Tibial artery (tissue), 4 donors: ENCODE data around the gene RAB30.

ENCODE experiments used
- DNase-seq, 2 donors: peaks; one replicate each; pipeline ENCODE4 v3.0.0-alpha.2; 2019
- H3K27ac ChIP-seq, 2 donors: fragments of 200-600 bp; sonication (generic) in 1 of 2; 1 replicate in 1 of 2; 2 replicates in 1 of 2; pipeline ENCODE4 v1.5.1; 2018 to 2019; ENCODE audit warnings: mild to moderate bottlenecking in 1 of 2
- H3K27me3 ChIP-seq, 2 donors: fragments of 200-600 bp; sonication (generic) in 1 of 2; one replicate each; pipeline versions ENCODE4 v1.5.1 to v1.6.0; 2016 to 2019
- H3K36me3 ChIP-seq, 3 donors: fragments of 200-600 bp; sonication (generic) in 2 of 3; one replicate each; pipeline ENCODE4 v1.5.1; 2016 to 2019; ENCODE audit warnings: mild to moderate bottlenecking in 2 of 3
- H3K4me1 ChIP-seq, 4 donors: fragments of 200-600 bp; sonication (generic) in 2 of 4; 1 replicate in 3 of 4; 2 replicates in 1 of 4; pipeline ENCODE4 v1.5.1; 2016 to 2019
- H3K4me3 ChIP-seq, 2 donors: fragments of 200-600 bp; sonication (generic) in 1 of 2; 1 replicate in 1 of 2; 2 replicates in 1 of 2; pipeline ENCODE4 v1.5.1; 2018 to 2019; ENCODE audit warnings: mild to moderate bottlenecking in 2 of 2
- H3K9me3 ChIP-seq, 3 donors: fragments of 200-600 bp; sonication (generic) in 1 of 3; one replicate each; pipeline ENCODE4 v1.5.1; 2016 to 2019
- intact Hi-C: fragments of 100-400 bp; cut with DNase I; formaldehyde crosslinking; loops from one replicate; pipeline ENCODE4 v1.15.0; 2023; ENCODE audit warnings: low total_unique reads
- TF ChIP-seq, protein P1 (sequence below), 2 experiments: fragments of 200-600 bp in 1 of 2; fragments of 450-650 bp in 1 of 2; IDR thresholded peaks; one replicate each; pipeline ENCODE4 v1.5.1; 2017 to 2019; ENCODE audit warnings: antibody characterized with exemption in 2 of 2, mild to moderate bottlenecking in 1 of 2, moderate library complexity in 1 of 2

The RAB30 gene

DNA sequence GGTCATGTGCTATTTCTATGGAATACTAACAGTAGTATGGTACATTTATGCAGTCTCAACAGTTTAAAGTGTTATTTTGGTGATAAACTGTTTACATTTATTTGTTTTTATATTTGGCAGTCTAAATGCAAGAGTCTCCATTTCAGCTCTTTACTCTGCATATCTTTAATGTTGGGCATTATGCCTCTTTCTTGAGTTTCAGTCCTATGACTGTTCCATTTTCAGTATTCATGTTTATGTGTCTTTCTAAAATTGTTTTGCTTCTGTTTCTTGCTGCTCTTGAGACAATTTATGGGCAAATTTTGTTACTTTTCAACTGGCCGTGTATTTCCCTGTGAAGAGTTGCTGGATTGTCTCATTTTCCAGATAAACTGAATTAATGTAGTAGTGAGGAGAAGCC, 6.6 kb upstream of the RAB30 start:
- no peaks in the 10 kb centered on the region for H3K27me3 ChIP-seq
- H3K4me1 ChIP-seq, result peaks cover 0 to 14% (median 9%) of the 10 kb centered on the region in 4 donors
- no peaks in the 10 kb centered on the region for H3K9me3 ChIP-seq
- no peak overlapping the region for H3K4me3 ChIP-seq
- intact Hi-C loops, result no loop called here
- peaks cover 0 to 12% (median 12%) of the 10 kb centered on the region in 3 donors for H3K36me3 ChIP-seq
- no peak for DNase-seq
- TF ChIP-seq, protein P1, sequence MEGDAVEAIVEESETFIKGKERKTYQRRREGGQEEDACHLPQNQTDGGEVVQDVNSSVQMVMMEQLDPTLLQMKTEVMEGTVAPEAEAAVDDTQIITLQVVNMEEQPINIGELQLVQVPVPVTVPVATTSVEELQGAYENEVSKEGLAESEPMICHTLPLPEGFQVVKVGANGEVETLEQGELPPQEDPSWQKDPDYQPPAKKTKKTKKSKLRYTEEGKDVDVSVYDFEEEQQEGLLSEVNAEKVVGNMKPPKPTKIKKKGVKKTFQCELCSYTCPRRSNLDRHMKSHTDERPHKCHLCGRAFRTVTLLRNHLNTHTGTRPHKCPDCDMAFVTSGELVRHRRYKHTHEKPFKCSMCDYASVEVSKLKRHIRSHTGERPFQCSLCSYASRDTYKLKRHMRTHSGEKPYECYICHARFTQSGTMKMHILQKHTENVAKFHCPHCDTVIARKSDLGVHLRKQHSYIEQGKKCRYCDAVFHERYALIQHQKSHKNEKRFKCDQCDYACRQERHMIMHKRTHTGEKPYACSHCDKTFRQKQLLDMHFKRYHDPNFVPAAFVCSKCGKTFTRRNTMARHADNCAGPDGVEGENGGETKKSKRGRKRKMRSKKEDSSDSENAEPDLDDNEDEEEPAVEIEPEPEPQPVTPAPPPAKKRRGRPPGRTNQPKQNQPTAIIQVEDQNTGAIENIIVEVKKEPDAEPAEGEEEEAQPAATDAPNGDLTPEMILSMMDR (IDR thresholded peaks at IDR 0.05), result no peak
- H3K27ac ChIP-seq, result no peak overlapping the region

DNA sequence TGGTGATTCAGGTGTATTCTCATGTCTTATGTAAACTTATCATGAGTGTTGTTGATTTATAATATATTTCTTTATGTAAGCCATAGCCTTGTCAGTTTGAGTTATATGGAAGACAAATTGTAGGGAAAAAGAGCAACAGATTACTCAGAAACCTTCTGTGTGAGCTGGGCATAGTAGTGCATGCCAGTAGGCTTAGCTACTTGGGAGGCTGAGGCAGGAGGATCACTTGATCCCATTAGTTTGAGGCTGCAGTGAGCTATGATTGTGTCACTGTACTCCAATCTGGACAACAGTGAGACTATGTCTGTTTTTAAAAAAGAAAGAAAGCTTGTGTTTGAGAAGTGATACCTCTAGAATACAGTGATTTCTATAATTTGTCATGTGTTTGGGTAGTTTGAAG, 2.2 kb upstream of the RAB30 start:
- TF ChIP-seq, protein P1 (IDR thresholded peaks at IDR 0.05), result no peak
- intact Hi-C loops, result loop anchor here (5.0 kb wide), 2 partner anchors 83 to 87 kb away; partner anchors contain the start of gene PCF11
- H3K4me1 ChIP-seq, result peaks cover 0 to 38% (median 27%) of the 10 kb centered on the region in 4 donors
- H3K9me3 ChIP-seq, result no peaks in the 10 kb centered on the region
- H3K4me3 ChIP-seq, result no peak overlapping the region
- no peak overlapping the region for H3K27ac ChIP-seq
- peaks cover 0 to 12% (median 5%) of the 10 kb centered on the region in 3 donors for H3K36me3 ChIP-seq
- H3K27me3 ChIP-seq, result no peaks in the 10 kb centered on the region
- DNase-seq, result no peak

DNA sequence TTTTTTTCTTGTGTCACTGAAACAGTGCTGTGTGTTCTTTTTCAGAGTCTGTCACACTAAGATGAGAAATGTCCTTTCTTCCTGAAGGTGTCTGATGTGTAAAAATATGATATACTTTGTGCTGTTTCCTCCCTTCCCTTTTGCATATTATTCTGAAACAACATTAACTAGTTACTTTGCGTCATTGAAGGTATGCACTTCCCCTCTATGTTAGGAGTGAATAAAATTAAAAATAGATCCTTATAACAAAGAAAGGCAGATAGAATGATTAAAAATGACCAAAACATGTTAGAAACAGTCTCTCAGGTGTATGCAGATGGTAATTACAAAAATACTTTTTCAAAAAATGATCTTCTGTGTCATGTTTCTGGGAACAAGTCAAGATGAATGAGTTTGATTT, 1.6 kb upstream of the RAB30 start:
- H3K27ac ChIP-seq, result peak overlapping the region in 1 of 2 donors; percentile 93
- H3K9me3 ChIP-seq, result no peaks in the 10 kb centered on the region
- H3K4me3 ChIP-seq, result peak overlapping the region; percentile 77 to 81
- TF ChIP-seq, protein P1 (IDR thresholded peaks at IDR 0.05), result no peak
- intact Hi-C loops, result loop anchor here (5.0 kb wide), 2 partner anchors 84 to 86 kb away; partner anchors contain the start of gene PCF11
- no peaks in the 10 kb centered on the region for H3K27me3 ChIP-seq
- peaks cover 0 to 12% (median 5%) of the 10 kb centered on the region in 3 donors for H3K36me3 ChIP-seq
- H3K4me1 ChIP-seq, result peaks cover 0 to 44% (median 29%) of the 10 kb centered on the region in 4 donors
- no peak for DNase-seq

DNA sequence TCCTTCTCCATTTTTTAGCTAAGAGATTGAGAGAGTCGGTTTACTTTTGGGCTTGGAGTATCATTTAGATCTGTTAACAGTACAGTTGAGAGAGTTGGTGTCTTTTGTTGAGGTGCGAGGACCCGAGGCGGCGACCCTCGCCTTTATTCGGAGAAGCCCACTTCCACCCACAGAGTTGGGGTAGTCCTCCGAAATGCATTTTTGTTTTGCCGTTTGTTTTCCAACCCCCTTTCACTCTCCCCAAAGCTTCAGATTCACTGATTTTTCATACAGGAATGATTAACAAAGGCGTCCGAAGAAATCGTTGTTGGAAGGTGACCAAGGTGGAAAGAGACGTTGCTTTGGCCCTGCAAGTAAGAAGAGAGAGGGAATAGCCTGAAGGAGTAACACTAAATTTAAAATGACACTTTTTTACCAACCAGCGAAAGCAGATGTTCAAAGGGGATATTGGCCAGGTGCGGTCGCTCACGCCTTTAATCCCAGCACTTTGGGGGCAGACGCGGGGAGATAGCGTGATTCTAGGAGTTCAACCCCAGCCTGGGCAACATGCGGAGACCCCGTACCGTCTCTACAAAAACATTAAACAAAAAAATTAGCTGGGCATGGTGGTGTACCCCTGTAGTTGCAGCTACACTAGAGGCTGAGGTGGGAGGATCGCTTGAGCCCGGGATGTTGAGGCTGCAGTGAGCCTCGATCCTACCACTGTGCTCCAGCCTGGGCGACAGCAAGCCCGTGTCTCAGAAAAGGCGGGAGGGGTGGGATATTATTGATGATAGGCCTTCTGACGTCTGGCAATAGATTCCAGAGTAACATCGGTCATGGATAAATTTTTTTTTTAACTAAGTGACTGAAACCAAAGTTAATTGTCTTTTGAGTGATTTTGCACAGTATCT, 899 bp upstream of the RAB30 start:
- Histone ChIP-seq H3K9me3 (no peaks in the 10 kb centered on the region), H3K27ac (peak overlapping the region; percentile 92 to 93), H3K4me3 (peak overlapping the region; percentile 77 to 81), H3K27me3 (no peaks in the 10 kb centered on the region), H3K36me3 (peaks cover 0 to 12% (median 5%) of the 10 kb centered on the region in 3 donors), H3K4me1 (peaks cover 0 to 44% (median 29%) of the 10 kb centered on the region in 4 donors)
- TF ChIP-seq, protein P1 (IDR thresholded peaks at IDR 0.05), result no peak
- intact Hi-C loops, result loop anchor here (5.0 kb wide), 2 partner anchors 85 kb away; partner anchors contain the start of gene PCF11
- DNase-seq, result no peak

DNA sequence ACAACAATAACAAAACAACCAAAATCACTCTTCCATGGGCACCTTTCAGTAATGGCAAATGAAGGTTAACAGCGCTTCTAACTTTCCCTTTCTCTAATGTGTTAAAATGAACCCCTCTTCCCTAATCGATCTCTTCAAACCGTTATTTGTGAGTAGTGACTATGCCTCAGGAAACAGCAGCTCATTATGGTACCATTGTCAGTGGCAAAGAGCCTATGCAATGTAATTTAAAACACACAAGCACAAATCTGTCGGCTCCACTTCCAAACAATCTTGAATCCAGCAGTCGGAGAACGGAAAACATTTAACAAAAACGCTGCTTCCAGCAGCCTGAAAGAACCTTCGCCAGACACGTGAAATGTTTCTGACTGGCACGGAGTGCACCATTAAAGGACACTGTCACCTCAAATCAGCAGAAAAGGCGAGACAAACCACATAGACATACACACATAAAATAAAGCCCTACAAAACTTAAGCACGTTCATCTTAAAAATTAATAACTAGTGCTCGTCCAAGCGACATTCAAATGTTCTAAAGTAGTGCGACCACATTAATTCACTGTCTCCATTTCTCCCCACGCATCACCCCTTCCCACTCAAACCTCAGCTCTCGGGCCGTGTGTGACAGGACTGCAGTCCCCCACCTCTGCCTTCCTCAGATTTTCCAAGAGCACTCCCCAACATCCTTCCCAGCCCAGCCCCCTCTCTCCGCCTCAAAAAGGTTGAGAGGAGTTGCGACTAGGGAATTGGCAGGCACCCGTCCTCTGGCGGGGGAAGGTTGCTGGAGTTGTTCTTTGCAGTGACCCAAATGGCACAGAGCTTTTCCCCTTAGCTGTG, 748 bp downstream of the RAB30 start:
- H3K27me3 ChIP-seq, result no peaks in the 10 kb centered on the region
- peaks cover 0 to 45% (median 29%) of the 10 kb centered on the region in 4 donors for H3K4me1 ChIP-seq
- intact Hi-C loops, result loop anchor here (5.0 kb wide), 2 partner anchors 84 to 86 kb away; partner anchors contain the start of gene PCF11
- peaks cover 0 to 6% (median 0%) of the 10 kb centered on the region in 3 donors for H3K36me3 ChIP-seq
- DNase-seq, result peak; percentile 55 to 81
- peak overlapping the region; percentile 77 to 81 for H3K4me3 ChIP-seq
- H3K9me3 ChIP-seq, result no peaks in the 10 kb centered on the region
- TF ChIP-seq, protein P1 (IDR thresholded peaks at IDR 0.05), result no peak
- peak overlapping the region; percentile 92 to 93 for H3K27ac ChIP-seq
